HepG2 (cell line): ENCODE measurements around the gene CAMSAP1. TPM values are rescaled to one million over a fixed set of nuclear protein-coding genes. Genes with fewer than 3 reads are reported as not detected.
A peak's percentile ranks its signal among the peaks of the same experiment; 100 is the strongest.

Experiments used
- ATAC-seq: fragments of 200-7000 bp; cut with Tn5 transposase; 3 replicates; pipeline ENCODE4 v1.9.1; 2020; ENCODE audit warnings: mild to moderate bottlenecking, moderate library complexity
- BruUV-seq: library from RNA; stranded (reverse); fragments of 400-500 nt; replicated peaks from 2 replicates; lab custom pipeline; 2021; lab: Mats Ljungman, UMichigan
- CTCF ChIA-PET: fragments of 300-600 bp; formaldehyde crosslinking; extraction: SDS; loops from one replicate; lab custom pipeline; 2021; ENCODE audit warnings: low total read pairs, inconsistent platforms, low intra/inter-chr PET ratio; lab: Yijun Ruan, JAX
- POLR2A ChIA-PET: fragments of 350-600 bp; sonication (Branson Sonifier 250); formaldehyde crosslinking; loops from one replicate; lab custom pipeline; 2020; ENCODE audit warnings: antibody characterized with exemption, inconsistent platforms; lab: Yijun Ruan, JAX
- DNase-seq: peaks from one replicate; pipeline ENCODE4 v3.0.0-alpha.2; 2015; ENCODE audit warnings: low spot score
- FAIRE-seq: peaks from 3 replicates; lab custom pipeline; 2011; peaks lifted over from hg19 to GRCh38; lab: Jason Lieb, UNC
- H2AFZ ChIP-seq: one replicate; pipeline ENCODE4 v1.6.1; 2011; ENCODE audit warnings: low read length, inconsistent platforms
- H3K27ac ChIP-seq: fragments of 300-600 bp; 3 replicates; pipeline ENCODE4 v1.8.0; 2011; ENCODE audit warnings: mixed run types, mild to moderate bottlenecking, mixed read lengths, low read length, inconsistent platforms; ENCODE audit not compliant: insufficient read depth; ENCODE audit errors: extremely low read length
- H3K27me3 ChIP-seq, 2 experiments: fragments of 200-600 bp in 1 of 2; 2 replicates in 1 of 2; 3 replicates in 1 of 2; pipeline versions ENCODE4 v1.6.0 to v1.8.0; 2011; ENCODE audit warnings: low read length in 2 of 2, mild to moderate bottlenecking in 2 of 2, moderate library complexity in 2 of 2, inconsistent platforms in 1 of 2; ENCODE audit not compliant: insufficient read depth in 2 of 2, control insufficient read depth in 1 of 2
- H3K36me3 ChIP-seq, 2 experiments: fragments of 200-600 bp in 1 of 2; replicated peaks in 1 of 2; 2 replicates in 1 of 2; 3 replicates in 1 of 2; pipeline versions ENCODE4 v1.5.1 to v1.8.0; 2011; ENCODE audit warnings: low read length in 2 of 2, inconsistent platforms in 1 of 2; ENCODE audit not compliant: insufficient read depth in 2 of 2, control insufficient read depth in 1 of 2
- H3K4me1 ChIP-seq: 2 replicates; pipeline ENCODE4 v1.5.1; 2012; ENCODE audit warnings: low read length, inconsistent platforms; ENCODE audit not compliant: insufficient read depth
- H3K4me2 ChIP-seq: 2 replicates; pipeline ENCODE4 v1.6.0; 2011; ENCODE audit warnings: low read depth, low read length, inconsistent platforms
- H3K4me3 ChIP-seq, 3 experiments: fragments of 200-600 bp in 1 of 3; sonication (generic), shearing (Covaris generic) in 1 of 3; replicated peaks in 1 of 3; 2 replicates each; pipeline ENCODE4 v1.5.1; 2011 to 2016; ENCODE audit warnings: low read length in 3 of 3, inconsistent platforms in 2 of 3, low read depth in 2 of 3, mild to moderate bottlenecking in 2 of 3, control low read depth in 1 of 3, mixed read lengths in 1 of 3; ENCODE audit not compliant: insufficient read depth in 1 of 3
- H3K79me2 ChIP-seq: one replicate; pipeline ENCODE4 v1.6.1; 2011; ENCODE audit warnings: low read length, inconsistent platforms; ENCODE audit not compliant: insufficient read depth
- H3K9ac ChIP-seq: 2 replicates; pipeline ENCODE4 v1.6.0; 2011; ENCODE audit warnings: mild to moderate bottlenecking, low read depth, low read length, inconsistent platforms; ENCODE audit not compliant: insufficient read depth
- H3K9me3 ChIP-seq: 2 replicates; pipeline ENCODE4 v1.5.1; 2012; ENCODE audit warnings: mild to moderate bottlenecking, low read length
- H4K20me1 ChIP-seq: 2 replicates; pipeline ENCODE4 v1.6.0; 2011; ENCODE audit warnings: inconsistent platforms, mild to moderate bottlenecking, low read length, moderate library complexity; ENCODE audit not compliant: insufficient read depth
- ARNT2 ChIP-seq: sonication (generic); formaldehyde crosslinking; IDR thresholded peaks from 2 replicates; pipeline ENCODE4 v1.8.0; 2022; ENCODE audit warnings: mild to moderate bottlenecking, low read depth, missing genetic modification reagents, moderate library complexity
- FOSL1 ChIP-seq: sonication (generic); formaldehyde crosslinking; IDR thresholded peaks from 2 replicates; pipeline ENCODE4 v1.9.0; 2021; ENCODE audit warnings: missing genetic modification reagents, borderline replicate concordance
- FOXM1 ChIP-seq: sonication (generic); formaldehyde crosslinking; IDR thresholded peaks from 2 replicates; pipeline ENCODE4 v1.5.0; 2020; ENCODE audit warnings: missing genetic modification reagents
- GFI1 ChIP-seq: sonication (generic); formaldehyde crosslinking; IDR thresholded peaks from 2 replicates; pipeline ENCODE4 v1.5.0; 2020; ENCODE audit warnings: missing genetic modification reagents, mild to moderate bottlenecking, borderline replicate concordance
- HHEX ChIP-seq: IDR thresholded peaks from 2 replicates; pipeline ENCODE4 v1.6.1; 2016; ENCODE audit warnings: control low read depth
- MIER3 ChIP-seq: IDR thresholded peaks from 2 replicates; pipeline ENCODE4 v1.6.1; 2016; ENCODE audit warnings: missing compliant biosample characterization, borderline replicate concordance
- NFYC ChIP-seq: IDR thresholded peaks from 2 replicates; pipeline ENCODE4 v1.6.1; 2016; ENCODE audit warnings: missing genetic modification reagents, missing compliant biosample characterization
- NR2F1 ChIP-seq, 2 experiments: fragments of 450-650 bp in 1 of 2; formaldehyde crosslinking in 1 of 2; IDR thresholded peaks; 2 replicates each; pipeline versions ENCODE4 v1.5.0 to v1.6.1; 2016 to 2020; ENCODE audit warnings: mild to moderate bottlenecking in 1 of 2, missing compliant biosample characterization in 1 of 2, missing genetic modification reagents in 1 of 2, moderate library complexity in 1 of 2
- PITX1 ChIP-seq: sonication (generic); formaldehyde crosslinking; IDR thresholded peaks from 2 replicates; pipeline ENCODE4 v1.5.1; 2020; ENCODE audit warnings: mild to moderate bottlenecking, missing genetic modification reagents
- RARA ChIP-seq: IDR thresholded peaks from 2 replicates; pipeline ENCODE4 v1.6.1; 2016; ENCODE audit warnings: missing genetic modification reagents, missing compliant biosample characterization
- RFX1 ChIP-seq: fragments of 450-650 bp; IDR thresholded peaks from 2 replicates; pipeline ENCODE4 v1.6.1; 2017
- TSC22D2 ChIP-seq: sonication (generic); formaldehyde crosslinking; IDR thresholded peaks from 2 replicates; pipeline ENCODE4 v1.5.1; 2020; ENCODE audit warnings: missing genetic modification reagents, mild to moderate bottlenecking, borderline replicate concordance
- U2AF2 ChIP-seq: fragments of 200-400 bp; formaldehyde crosslinking; IDR thresholded peaks from 2 replicates; pipeline ENCODE4 v1.6.1; 2017; ENCODE audit warnings: low read depth, mild to moderate bottlenecking, low read length
- ZNF253 ChIP-seq: sonication (generic); formaldehyde crosslinking; IDR thresholded peaks from 2 replicates; pipeline ENCODE4 v1.8.0; 2022; ENCODE audit warnings: mild to moderate bottlenecking, missing genetic modification reagents, borderline replicate concordance
- ZNF30 ChIP-seq: sonication (generic); formaldehyde crosslinking; IDR thresholded peaks from 2 replicates; pipeline ENCODE4 v1.5.0; 2020; ENCODE audit warnings: mild to moderate bottlenecking, missing genetic modification reagents
- ZNF660 ChIP-seq: sonication (generic); formaldehyde crosslinking; IDR thresholded peaks from 2 replicates; pipeline ENCODE4 v1.5.1; 2020; ENCODE audit warnings: mild to moderate bottlenecking, low read depth, missing genetic modification reagents, borderline replicate concordance
- ZNF891 ChIP-seq: sonication (generic); formaldehyde crosslinking; IDR thresholded peaks from 2 replicates; pipeline ENCODE4 v1.5.0; 2020; ENCODE audit warnings: mild to moderate bottlenecking, missing genetic modification reagents
- WGBS: methylation state at CpG from one replicate; pipeline ENCODE4 v1.1.6; 2017; ENCODE audit warnings: low lambda C conversion rate; 5-methylcytosine and 5-hydroxymethylcytosine counted together
- in situ Hi-C: cut with HindIII; loops from 2 replicates; pipeline ENCODE4 v1.10.0; 2017; ENCODE audit warnings: low pct_unique_long_range_greater_than_20kb; ENCODE audit not compliant: extremely low pct_ligation_motif_present
- intact Hi-C: fragments of 100-400 bp; cut with micrococcal nuclease; formaldehyde crosslinking; loops from one replicate; pipeline ENCODE4 v1.10.0; 2022; ENCODE audit not compliant: unreplicated experiment
- polyA plus RNA-seq, 8 experiments: library from polyadenylated mRNA; depleted of rRNA in 3 of 8; stranded (reverse) in 7 of 8; unstranded in 1 of 8; fragments of >200 nt; fragmentation: Illumina TruSeq in 4 of 8; extraction: Trizol in 4 of 8; gene quantifications; 2 replicates each; pipeline versions ENCODE4 v1.2.1 to v1.2.3, GENCODE V29; 2011 to 2016; ENCODE audit warnings: low read depth in 4 of 8, missing spikeins in 1 of 8, mixed read lengths in 1 of 8; ENCODE audit not compliant: insufficient read depth in 1 of 8
- total RNA-seq, 5 experiments: library from RNA; depleted of rRNA; stranded (reverse); fragments of >200 nt; fragmentation: Illumina TruSeq; extraction: Trizol; gene quantifications; 2 replicates each; pipeline ENCODE4 v1.2.3, GENCODE V29; 2016; ENCODE audit warnings: low read depth in 1 of 5
- TF ChIP-seq, protein P1 (sequence below): sonication (generic); formaldehyde crosslinking; IDR thresholded peaks from 2 replicates; pipeline ENCODE4 v1.8.0; 2023; ENCODE audit warnings: mild to moderate bottlenecking, missing genetic modification reagents

CAMSAP1 gene
- total and polyA plus RNA-seq, 2 of the 13 experiments (the other 11 are each of a cell fraction or from before 2014, with no cell fraction given) = 3.8 to 12.4 TPM

DNA sequence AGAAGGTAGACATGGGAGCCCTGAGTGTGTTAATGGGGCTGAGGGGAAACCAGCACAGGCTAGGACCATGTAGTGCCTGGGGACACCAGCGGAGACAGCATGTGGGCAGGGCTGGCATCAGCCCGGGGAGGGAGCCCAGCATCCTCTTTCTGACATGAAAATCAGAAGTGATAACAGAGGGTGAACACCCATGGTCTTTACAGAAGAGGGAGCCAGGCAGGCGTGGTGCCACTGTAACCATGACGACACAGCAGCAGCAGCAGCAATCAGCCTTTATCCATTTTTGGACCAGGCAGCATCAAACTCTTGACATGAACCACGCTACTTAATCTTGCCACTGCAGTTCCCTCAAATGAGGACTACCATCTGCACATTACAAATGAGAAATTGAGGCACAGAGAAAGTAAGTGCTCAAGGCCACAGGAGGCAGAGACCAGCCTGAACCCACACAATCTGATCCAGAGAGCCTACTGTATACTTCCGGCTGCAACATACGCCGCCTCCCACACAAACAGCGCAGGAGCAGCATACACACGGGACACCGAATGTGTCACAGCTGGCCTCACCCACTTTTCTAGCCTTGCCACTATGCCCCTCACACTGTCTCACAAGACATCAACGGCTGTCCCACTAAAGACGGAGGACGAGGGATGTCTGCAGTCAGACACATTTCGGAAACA, 23.8 kb downstream of the CAMSAP1 start:
- in situ Hi-C loops (no loop called here), intact Hi-C loops (no loop called here)
- Histone ChIP-seq H3K36me3 (peaks cover 6 to 17% of the 10 kb centered on the region in 2 experiments; a peak in 4 of 5 replicates), H3K4me1 (peaks cover 16% of the 10 kb centered on the region), H2AFZ (no peak overlapping the region), H3K9ac (no peak overlapping the region), H4K20me1 (peaks cover 33% of the 10 kb centered on the region; the same call in 1 of the 2 replicates), H3K79me2 (peaks cover 73% of the 10 kb centered on the region), H3K27ac (no peak overlapping the region), H3K9me3 (no peaks in the 10 kb centered on the region), H3K4me3 (no peak overlapping the region), H3K27me3 (no peaks in the 10 kb centered on the region), H3K4me2 (no peak overlapping the region)
- TF ChIP-seq TSC22D2 (no peak), MIER3 (CRISPR knock-in tag) (no peak), PITX1 (CRISPR knock-in tag) (no peak), RFX1 (peak; percentile 55; the same call in 1 of the 2 replicates), FOXM1 (CRISPR knock-in tag) (no peak), NFYC (CRISPR knock-in tag) (no peak), ZNF30 (no peak)
- WGBS = 100% methylated on average over 8 of the region's 15 CpGs
- FAIRE-seq (no peak), DNase-seq (no peak), ATAC-seq (no peak)
- no TSS peak for BruUV-seq
- POLR2A ChIA-PET = no interaction called here
- CTCF ChIA-PET = no interaction called here

DNA sequence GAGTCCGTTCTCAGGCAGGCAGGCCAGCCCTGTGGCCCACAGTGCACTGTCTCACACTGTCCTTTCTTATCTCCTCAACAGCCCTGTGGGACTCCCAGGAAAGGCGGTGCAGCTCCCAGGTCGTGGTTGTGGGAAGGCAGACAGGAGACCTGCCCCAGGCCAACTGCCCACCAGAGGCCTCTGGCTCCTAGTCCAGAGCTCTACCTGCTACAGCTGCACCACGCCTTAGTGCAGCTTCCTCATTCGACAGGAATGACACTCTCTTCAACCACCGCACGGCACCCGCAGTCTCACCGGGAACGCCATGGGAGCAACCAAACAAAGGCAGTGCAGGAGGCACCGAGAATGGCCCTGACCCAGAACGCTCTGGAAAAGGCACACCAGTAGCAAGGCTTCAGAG, 25.3 kb downstream of the CAMSAP1 start:
- Histone ChIP-seq H2AFZ (no peak overlapping the region), H3K4me2 (no peak overlapping the region), H3K27me3 (no peaks in the 10 kb centered on the region), H3K4me1 (peaks cover 16% of the 10 kb centered on the region), H3K36me3 (peaks cover 5 to 17% of the 10 kb centered on the region in 2 experiments; a peak in 4 of 5 replicates), H3K9ac (no peak overlapping the region), H4K20me1 (peaks cover 27% of the 10 kb centered on the region; the same call in 1 of the 2 replicates), H3K4me3 (no peak overlapping the region), H3K79me2 (peaks cover 68% of the 10 kb centered on the region), H3K27ac (no peak overlapping the region), H3K9me3 (no peaks in the 10 kb centered on the region)
- CTCF ChIA-PET = no interaction called here
- POLR2A ChIA-PET = no interaction called here
- intact Hi-C loops = no loop called here
- DNase-seq = no peak
- TF ChIP-seq, protein P1, sequence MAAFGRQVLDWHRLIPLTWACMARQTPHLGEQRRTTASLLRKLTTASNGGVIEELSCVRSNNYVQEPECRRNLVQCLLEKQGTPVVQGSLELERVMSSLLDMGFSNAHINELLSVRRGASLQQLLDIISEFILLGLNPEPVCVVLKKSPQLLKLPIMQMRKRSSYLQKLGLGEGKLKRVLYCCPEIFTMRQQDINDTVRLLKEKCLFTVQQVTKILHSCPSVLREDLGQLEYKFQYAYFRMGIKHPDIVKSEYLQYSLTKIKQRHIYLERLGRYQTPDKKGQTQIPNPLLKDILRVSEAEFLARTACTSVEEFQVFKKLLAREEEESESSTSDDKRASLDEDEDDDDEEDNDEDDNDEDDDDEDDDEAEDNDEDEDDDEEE = no peak
- no peak for TF ChIP-seq ZNF30
- TF ChIP-seq ZNF891 = no peak
- no peak for TF ChIP-seq ARNT2 (CRISPR knock-in tag)
- no peak for TF ChIP-seq NR2F1 (CRISPR knock-in tag; IDR thresholded peaks at IDR 0.05)
- no peak for TF ChIP-seq HHEX
- no peak for TF ChIP-seq GFI1 (CRISPR knock-in tag)
- no peak for TF ChIP-seq U2AF2
- no peak for TF ChIP-seq RARA (CRISPR knock-in tag)
- TF ChIP-seq ZNF253 (CRISPR knock-in tag) = no peak
- TF ChIP-seq ZNF660 (CRISPR knock-in tag) = no peak
- TF ChIP-seq FOSL1 (CRISPR knock-in tag) = no peak
- no peak for ATAC-seq
- in situ Hi-C loops = no loop called here
- no TSS peak for BruUV-seq
- no peak for FAIRE-seq
- WGBS = 93% methylated on average over 12 of the region's 12 CpGs
